ENCODE results near the gene UBE2J2.

DNA sequence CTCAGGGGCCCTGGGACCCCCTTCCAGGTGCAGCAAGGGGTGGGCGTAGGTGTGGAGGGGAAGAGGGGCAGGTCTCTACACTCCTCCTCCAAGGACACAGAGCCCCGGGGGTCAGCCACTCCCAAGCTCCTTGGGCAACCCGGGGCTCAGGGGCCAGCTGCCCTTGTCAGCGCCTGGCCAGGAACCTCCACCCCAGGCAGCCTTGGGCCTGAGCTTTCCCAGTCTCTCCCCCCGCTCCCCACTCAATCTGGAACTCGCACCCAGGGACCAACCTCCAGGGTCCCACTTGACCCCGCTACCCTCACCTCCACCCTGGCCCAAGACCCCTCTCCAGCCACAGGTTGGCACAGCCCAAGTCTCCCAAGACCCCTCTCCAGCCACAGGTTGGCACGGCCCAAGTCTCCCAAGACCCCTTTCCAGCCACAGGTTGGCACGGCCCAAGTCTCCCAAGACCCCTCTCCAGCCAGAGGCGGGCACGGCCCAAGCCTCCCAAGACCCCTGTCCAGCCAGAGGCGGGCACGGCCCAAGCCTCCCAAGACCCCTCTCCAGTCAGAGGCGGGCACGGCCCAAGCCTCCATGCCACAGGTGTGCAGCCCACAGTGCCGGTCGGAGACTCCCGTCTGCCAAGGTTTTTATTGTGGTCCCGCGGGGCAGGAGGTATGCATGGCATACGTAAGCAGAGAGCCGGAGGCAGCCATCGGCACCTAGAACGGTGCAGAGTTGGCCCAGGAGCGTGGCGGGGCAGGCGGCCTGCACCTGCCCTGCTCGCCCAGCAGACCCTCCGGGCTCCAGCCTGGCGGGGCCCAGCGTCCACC is 62.7 kb downstream of the UBE2J2 start:
- TF ChIP-seq, protein P1, sequence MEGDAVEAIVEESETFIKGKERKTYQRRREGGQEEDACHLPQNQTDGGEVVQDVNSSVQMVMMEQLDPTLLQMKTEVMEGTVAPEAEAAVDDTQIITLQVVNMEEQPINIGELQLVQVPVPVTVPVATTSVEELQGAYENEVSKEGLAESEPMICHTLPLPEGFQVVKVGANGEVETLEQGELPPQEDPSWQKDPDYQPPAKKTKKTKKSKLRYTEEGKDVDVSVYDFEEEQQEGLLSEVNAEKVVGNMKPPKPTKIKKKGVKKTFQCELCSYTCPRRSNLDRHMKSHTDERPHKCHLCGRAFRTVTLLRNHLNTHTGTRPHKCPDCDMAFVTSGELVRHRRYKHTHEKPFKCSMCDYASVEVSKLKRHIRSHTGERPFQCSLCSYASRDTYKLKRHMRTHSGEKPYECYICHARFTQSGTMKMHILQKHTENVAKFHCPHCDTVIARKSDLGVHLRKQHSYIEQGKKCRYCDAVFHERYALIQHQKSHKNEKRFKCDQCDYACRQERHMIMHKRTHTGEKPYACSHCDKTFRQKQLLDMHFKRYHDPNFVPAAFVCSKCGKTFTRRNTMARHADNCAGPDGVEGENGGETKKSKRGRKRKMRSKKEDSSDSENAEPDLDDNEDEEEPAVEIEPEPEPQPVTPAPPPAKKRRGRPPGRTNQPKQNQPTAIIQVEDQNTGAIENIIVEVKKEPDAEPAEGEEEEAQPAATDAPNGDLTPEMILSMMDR (IDR thresholded peaks at IDR 0.05; ENCODE audit: low read depth, low read length, poor library complexity, severe bottlenecking): no peak
- no peak for TF ChIP-seq EZH2phosphoT487 (IDR thresholded peaks at IDR 0.05; ENCODE audit: borderline replicate concordance, low read length)
